HAP-1 (cell line): ENCODE measurements around the gene STK39.

ENCODE experiments used
- DNase-seq, 2 experiments: peaks; one replicate each; pipeline ENCODE4 v3.0.0-alpha.2; 2016 to 2020; ENCODE audit warnings: low spot score in 2 of 2
- H3K27me3 ChIP-seq: fragments of 250-450 bp; sonication (Bioruptor Pico); 2 replicates; pipeline ENCODE4 v1.5.1; 2020; ENCODE audit warnings: low read depth, mild to moderate bottlenecking, moderate library complexity
- H3K36me3 ChIP-seq: fragments of 250-450 bp; sonication (Bioruptor Pico); replicated peaks from 2 replicates; pipeline ENCODE4 v1.5.1; 2020; ENCODE audit warnings: mild to moderate bottlenecking
- H3K4me1 ChIP-seq: fragments of 250-450 bp; sonication (Bioruptor Pico); 2 replicates; pipeline ENCODE4 v1.5.1; 2020; ENCODE audit warnings: mild to moderate bottlenecking
- H3K4me3 ChIP-seq: fragments of 250-450 bp; sonication (Bioruptor Pico); 2 replicates; pipeline ENCODE4 v1.5.1; 2020; ENCODE audit warnings: mild to moderate bottlenecking, moderate library complexity
- H3K9me3 ChIP-seq: fragments of 250-450 bp; sonication (Bioruptor Pico); 2 replicates; pipeline ENCODE4 v1.5.1; 2020; ENCODE audit warnings: mild to moderate bottlenecking, moderate library complexity
- in situ Hi-C: fragments of 300-500 bp; cut with MboI; formaldehyde crosslinking; loops from 3 replicates; pipeline ENCODE4 v1.14.3; 2020; ENCODE audit warnings: low sequenced_read_pairs, inconsistent platforms, mixed read lengths

The STK39 gene

DNA sequence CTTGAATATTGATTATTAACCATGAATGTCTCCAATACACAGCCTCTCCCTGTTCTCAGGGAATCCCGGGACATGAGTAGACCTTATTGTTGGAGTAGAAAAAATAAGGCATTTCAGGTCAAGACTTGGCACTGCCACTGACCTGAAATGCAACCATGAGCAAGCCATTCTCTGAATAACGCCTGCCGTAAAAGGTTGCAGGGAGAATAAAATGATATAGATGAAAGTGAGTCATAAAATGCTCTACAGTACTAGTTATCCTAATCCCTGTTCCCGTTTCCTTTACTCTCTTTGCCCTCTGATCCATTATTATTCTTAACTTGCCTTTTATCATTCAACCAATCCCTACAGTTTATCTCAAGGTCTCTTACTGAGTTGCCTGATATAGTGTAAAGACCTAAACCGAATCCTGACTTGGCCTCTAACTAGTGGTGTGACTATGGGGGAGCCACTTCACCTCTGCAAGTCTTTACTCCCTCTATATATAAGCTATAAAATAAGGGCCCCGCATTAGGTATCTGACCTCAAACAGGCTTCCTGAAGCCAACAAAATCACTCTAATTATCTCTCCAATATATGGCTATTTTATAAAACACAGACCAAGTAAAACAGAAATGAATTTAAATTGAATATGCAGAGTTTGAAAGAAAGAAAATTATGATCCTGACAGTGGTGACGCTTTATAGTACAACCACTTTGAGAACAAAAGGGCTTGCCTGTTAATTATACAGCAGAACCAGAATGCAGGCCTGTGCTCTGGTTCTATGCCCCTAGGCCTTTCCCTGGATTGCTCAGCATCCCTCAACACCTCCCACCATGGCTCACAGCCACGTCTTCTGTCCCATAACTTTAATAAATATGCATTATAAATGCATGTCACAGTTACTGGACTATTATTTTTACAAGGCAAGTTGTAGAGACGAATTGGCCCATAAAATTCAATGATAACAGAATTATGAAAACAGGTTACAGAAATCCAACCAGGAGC, 183.1 kb downstream of the STK39 start:
- no peaks in the 10 kb centered on the region for H3K27me3 ChIP-seq
- H3K36me3 ChIP-seq, result peaks cover 7% of the 10 kb centered on the region; the same call in 1 of the 2 replicates
- H3K9me3 ChIP-seq, result no peaks in the 10 kb centered on the region
- in situ Hi-C loops, result no loop called here
- DNase-seq, result peak; percentile 40 to 42
- H3K4me1 ChIP-seq, result peaks cover 11% of the 10 kb centered on the region
- H3K4me3 ChIP-seq, result no peak overlapping the region

DNA sequence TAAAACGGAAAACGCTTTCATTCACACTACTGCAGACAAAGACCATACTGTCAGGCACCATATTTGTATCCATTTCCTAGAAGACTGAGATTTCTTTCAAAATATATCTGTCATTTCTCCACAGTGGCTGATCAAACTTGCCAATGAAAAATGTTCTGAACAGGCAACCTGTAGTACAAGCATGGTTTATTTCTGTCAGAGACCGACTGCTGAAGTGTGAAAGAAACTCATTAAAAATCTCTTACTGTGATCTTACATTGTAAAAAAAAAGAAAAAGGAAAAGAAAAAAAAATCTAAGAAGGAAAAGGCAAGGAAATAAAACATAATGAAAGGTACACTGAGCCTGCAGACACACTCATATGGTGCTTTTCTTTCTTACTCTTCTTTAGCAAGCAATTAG, 184.5 kb downstream of the STK39 start:
- no peak overlapping the region for H3K4me3 ChIP-seq
- no peaks in the 10 kb centered on the region for H3K9me3 ChIP-seq
- H3K4me1 ChIP-seq, result peaks cover 11% of the 10 kb centered on the region
- no peak for DNase-seq
- H3K27me3 ChIP-seq, result no peaks in the 10 kb centered on the region
- peaks cover 7% of the 10 kb centered on the region; the same call in 1 of the 2 replicates for H3K36me3 ChIP-seq
- in situ Hi-C loops, result no loop called here

DNA sequence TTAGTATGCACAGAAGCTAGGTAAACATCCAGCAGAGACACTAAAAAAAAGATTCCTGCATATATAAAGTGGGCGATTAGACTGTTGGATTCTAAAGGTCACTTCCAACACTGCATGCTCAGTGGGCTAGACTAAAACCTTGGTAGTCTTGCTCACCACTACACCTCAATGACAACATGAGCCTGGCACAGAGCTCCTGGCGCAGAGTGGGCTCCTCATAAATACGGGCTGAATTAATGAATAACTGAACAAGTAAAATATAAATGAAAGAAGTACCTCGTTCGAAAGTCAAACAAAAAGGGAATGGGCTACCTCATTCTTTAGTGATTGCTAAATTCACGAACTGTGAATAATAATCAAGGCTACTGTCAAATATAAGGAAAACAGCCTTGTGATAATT, 185.3 kb downstream of the STK39 start:
- no peak for DNase-seq
- Histone ChIP-seq H3K9me3 (no peaks in the 10 kb centered on the region), H3K4me3 (no peak overlapping the region), H3K36me3 (peaks cover 7% of the 10 kb centered on the region; the same call in 1 of the 2 replicates), H3K27me3 (no peaks in the 10 kb centered on the region), H3K4me1 (peaks cover 11% of the 10 kb centered on the region)
- in situ Hi-C loops, result no loop called here

DNA sequence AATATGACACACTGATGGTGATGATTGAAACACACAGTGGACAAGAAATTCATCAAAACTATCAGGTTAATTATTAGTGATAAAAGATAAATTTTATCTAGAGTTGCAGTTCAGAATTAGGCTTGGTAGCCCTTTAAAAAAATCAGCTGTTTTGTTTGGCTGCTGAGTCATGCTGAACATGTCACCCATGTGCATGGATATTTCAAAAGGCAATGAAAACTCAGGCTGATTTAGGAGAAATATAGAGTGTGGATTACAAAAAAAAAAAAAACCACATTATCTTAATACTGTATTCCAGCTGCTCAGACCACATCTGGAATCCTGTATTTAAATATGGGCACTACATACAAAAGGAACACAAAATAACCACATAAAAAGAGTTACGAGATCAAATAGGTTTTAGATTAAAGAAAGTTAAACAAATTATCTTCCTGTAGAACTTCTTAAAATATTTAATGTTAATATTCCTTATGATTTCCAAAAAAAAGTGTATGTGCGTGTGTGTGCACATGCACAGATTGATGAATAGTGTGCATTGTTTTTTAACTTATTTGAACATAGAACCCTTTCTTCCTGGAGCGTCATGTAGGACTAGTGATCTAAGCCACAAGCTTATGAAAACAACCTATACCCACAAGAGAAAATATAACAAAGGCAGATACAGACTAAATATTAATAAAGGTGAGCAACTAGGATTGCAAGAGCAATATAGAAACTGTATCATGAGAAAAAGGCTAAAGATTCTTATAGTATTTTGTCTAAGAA, 186.2 kb downstream of the STK39 start:
- peaks cover 11% of the 10 kb centered on the region for H3K4me1 ChIP-seq
- H3K27me3 ChIP-seq, result no peaks in the 10 kb centered on the region
- H3K36me3 ChIP-seq, result peaks cover 7% of the 10 kb centered on the region; the same call in 1 of the 2 replicates
- DNase-seq, result no peak
- in situ Hi-C loops, result no loop called here
- no peaks in the 10 kb centered on the region for H3K9me3 ChIP-seq
- no peak overlapping the region for H3K4me3 ChIP-seq

DNA sequence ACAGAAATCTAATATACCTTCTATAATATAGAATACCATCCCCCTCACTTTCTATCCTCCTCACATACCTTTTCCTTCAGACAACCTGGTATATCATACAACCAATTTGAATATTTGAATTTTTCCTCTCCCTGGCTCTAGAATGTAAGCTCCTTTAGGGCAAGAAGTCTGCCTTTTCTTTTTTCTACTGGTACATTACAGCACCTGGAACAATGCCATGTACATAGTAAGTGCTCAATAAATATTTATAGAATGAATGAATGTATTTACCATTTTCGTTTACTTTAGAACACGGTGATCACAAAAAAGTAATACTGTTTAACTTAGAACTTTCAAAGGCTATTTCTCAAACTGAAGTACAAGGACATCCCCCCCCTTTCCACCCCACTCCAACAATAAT, 187.6 kb downstream of the STK39 start:
- Histone ChIP-seq H3K9me3 (no peaks in the 10 kb centered on the region), H3K4me3 (no peak overlapping the region), H3K4me1 (peaks cover 8% of the 10 kb centered on the region), H3K36me3 (peaks cover 7% of the 10 kb centered on the region; the same call in 1 of the 2 replicates), H3K27me3 (no peaks in the 10 kb centered on the region)
- in situ Hi-C loops, result no loop called here
- DNase-seq, result no peak

DNA sequence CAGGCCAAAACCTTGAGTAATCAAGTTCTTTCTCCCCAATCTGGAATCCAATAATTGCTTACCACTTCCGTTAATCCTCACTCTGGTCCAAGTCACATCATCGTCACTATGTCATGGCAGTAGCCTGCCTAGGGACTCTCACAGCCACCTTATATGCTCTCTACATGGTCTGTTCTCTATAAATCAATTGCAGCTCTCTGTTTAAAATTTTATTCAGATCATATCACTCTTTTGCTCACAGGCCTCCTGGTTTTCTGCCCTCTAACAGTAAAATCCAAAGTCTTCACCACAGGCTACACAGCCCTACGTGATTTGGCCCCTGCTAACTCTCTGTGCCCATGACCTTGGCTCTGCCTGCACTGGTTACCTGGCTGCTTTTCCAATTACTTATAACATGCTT, 188.7 kb downstream of the STK39 start:
- no peak for DNase-seq
- peaks cover 7% of the 10 kb centered on the region; the same call in 1 of the 2 replicates for H3K36me3 ChIP-seq

DNA sequence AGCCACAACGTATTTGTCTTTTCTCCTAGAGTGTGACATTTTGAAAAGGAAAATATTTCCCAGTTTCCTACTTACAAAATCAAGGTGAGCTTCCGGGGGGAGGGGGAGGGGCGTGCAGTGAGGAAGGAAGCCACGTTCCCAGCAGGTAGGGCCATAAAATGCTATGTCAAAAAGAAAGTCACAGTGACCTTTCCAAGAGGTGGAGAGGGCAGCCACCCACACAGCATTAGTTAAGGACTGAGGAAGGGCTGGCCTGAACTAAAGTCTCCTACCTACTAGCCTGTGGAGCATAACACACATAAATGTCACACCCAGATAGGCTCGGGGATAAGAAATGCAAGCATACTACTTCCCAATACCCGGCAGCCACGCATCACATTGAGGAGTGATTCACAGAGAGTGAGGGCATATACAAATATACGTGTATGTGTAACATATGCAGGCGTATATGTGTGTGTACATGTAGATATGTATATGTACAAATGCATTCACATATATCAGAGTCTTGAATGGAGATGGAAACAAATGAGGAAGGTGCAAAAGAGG, 191.1 kb downstream of the STK39 start:
- H3K4me3 ChIP-seq, result no peak overlapping the region
- H3K36me3 ChIP-seq, result peaks cover 2% of the 10 kb centered on the region; the same call in 1 of the 2 replicates
- DNase-seq, result no peak
- H3K27me3 ChIP-seq, result no peaks in the 10 kb centered on the region
- H3K9me3 ChIP-seq, result no peaks in the 10 kb centered on the region
- in situ Hi-C loops, result no loop called here
- H3K4me1 ChIP-seq, result no peaks in the 10 kb centered on the region

More for the DNA sequence above, 188.7 kb downstream of the STK39 start:
- in situ Hi-C loops, result no loop called here
- Histone ChIP-seq H3K4me3 (no peak overlapping the region), H3K27me3 (no peaks in the 10 kb centered on the region), H3K9me3 (no peaks in the 10 kb centered on the region), H3K4me1 (no peaks in the 10 kb centered on the region)

DNA sequence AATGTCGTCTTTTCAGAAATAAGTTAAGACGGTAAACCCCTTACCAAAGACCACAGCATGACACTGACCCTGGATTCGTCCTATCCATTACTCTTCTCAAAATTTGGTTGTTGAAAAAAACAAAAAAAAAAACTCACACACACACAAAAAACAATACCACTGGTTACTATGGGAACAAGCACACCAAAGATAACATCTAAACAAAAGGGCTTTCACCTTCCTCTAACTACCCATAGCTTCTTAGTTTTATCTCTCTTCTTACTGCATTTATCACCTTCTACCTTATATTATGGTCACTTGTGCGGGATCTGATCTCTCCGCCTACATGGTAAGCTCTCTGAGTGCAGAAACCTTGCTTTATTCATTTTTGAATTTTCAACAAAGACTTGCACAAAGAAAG, 192.7 kb downstream of the STK39 start:
- no peaks in the 10 kb centered on the region for H3K9me3 ChIP-seq
- no peaks in the 10 kb centered on the region; the same call in 1 of the 2 replicates for H3K36me3 ChIP-seq
- no peak overlapping the region for H3K4me3 ChIP-seq
- in situ Hi-C loops, result no loop called here
- H3K4me1 ChIP-seq, result no peaks in the 10 kb centered on the region
- DNase-seq, result no peak
- H3K27me3 ChIP-seq, result no peaks in the 10 kb centered on the region

DNA sequence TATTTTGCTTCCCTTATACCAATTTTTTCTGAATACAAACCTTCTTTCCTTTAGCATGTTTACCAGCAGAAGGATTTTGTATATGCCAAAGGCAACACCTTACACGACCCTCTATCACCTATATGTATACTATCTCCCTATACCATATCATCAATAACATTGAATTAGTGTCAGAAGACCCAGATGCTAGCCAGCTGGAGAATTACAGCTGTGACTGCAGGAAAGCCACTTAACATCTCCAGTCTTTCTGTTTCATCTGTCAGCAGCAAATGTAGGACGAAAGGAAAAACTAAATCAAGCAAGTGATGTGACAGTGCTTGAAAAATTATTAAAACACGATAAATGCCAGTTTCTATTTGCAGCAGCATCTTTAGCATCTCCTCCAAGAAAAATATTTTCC, 193.7 kb downstream of the STK39 start:
- H3K4me1 ChIP-seq, result no peaks in the 10 kb centered on the region
- in situ Hi-C loops, result no loop called here
- H3K9me3 ChIP-seq, result no peaks in the 10 kb centered on the region
- no peak for DNase-seq
- no peaks in the 10 kb centered on the region for H3K27me3 ChIP-seq
- no peak overlapping the region for H3K4me3 ChIP-seq
- H3K36me3 ChIP-seq, result no peaks in the 10 kb centered on the region

DNA sequence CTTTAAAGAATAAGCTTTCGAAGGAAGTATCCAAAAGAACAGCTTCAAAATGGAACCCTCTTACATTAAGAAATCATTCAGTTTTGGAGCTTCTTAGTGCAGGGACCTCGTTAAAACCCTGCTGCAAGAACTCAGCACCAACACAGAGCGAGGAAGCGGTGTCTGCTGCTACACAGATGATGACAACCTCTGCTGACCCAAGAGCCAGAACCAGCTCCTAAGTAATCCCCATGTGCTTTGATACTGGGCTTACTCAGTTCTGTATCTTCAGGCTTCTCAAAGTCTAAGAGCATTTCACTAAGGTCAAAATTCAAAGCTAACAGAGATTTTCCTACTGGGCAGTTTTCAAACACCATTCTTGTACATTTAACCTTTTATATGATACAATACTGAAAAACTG, 194.6 kb downstream of the STK39 start:
- in situ Hi-C loops, result no loop called here
- no peak overlapping the region for H3K4me3 ChIP-seq
- H3K36me3 ChIP-seq, result no peaks in the 10 kb centered on the region
- H3K9me3 ChIP-seq, result no peaks in the 10 kb centered on the region
- DNase-seq, result no peak
- H3K27me3 ChIP-seq, result no peaks in the 10 kb centered on the region
- no peaks in the 10 kb centered on the region for H3K4me1 ChIP-seq

DNA sequence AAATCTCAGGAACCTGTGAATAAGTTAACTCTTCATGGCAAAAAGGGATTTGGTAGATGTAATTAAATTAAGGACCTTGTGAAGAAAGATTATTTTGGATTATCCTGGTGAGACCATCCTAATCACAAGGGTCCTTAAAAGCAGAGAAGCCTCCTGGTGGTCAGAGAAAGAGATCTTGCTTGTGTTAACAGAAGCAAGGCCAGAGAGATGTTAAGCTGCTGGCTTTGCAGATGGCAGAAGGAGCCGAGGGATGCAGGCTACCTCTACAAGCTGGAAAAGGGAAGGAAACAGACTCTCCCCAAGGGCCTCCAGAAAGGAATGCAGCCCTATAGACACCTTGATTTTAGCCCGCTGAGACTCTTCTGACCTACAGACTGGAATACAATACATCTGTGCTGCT, 197.0 kb downstream of the STK39 start:
- DNase-seq, result no peak
- Histone ChIP-seq H3K9me3 (no peaks in the 10 kb centered on the region), H3K36me3 (no peaks in the 10 kb centered on the region), H3K4me3 (no peak overlapping the region), H3K27me3 (no peaks in the 10 kb centered on the region), H3K4me1 (no peaks in the 10 kb centered on the region)
- in situ Hi-C loops, result no loop called here

DNA sequence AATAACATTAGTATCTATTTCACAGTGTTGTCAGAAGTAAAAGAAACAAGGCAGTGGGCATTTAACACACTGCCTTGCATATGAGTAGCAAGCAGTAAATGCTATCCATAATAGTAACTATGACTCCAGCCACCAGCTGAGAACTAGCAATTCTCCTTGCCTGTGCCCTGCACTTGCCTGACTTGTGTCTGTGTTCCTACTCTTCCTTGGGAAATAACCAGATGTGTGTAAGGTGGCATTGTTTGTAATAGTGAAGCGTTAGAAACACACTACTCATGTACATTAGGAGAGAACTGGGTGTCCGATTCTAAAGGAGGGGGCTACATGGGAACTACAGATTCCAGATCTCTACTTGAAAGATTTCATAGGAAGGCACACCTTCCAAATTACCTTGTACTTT, 197.8 kb downstream of the STK39 start:
- Histone ChIP-seq H3K9me3 (no peaks in the 10 kb centered on the region), H3K4me1 (no peaks in the 10 kb centered on the region), H3K27me3 (no peaks in the 10 kb centered on the region), H3K4me3 (no peak overlapping the region), H3K36me3 (no peaks in the 10 kb centered on the region)
- DNase-seq, result no peak
- in situ Hi-C loops, result no loop called here

DNA sequence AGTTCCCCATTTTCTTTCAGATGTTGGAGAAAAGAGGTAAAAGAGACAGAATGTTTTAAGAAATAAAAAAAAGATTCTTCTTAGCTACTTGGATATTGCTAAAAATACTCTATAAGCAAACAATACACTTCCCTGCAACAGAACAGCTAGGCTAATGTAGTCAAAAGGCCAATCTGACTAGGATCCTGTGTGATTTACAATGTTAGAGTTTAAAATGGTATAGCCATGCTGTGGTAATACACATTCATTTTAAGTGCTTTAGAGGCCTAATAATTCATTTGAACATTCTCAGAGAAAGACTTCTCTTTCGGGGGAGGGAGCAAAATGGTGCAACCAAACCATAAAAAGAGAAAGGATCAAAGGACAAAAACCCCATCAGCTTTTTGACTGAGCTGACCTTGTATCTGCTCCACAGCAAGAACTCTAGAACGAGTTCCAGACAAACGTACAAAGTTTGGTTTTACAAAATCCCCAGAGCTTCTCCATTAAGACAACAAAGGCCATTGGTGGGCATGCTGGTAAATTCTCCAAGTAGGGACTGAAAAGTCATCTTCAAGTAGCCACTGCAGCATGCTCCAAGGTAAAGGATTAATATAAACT, 200.2 kb downstream of the STK39 start:
- no peaks in the 10 kb centered on the region for H3K36me3 ChIP-seq

More for the DNA sequence above, 200.2 kb downstream of the STK39 start:
- no peaks in the 10 kb centered on the region for H3K4me1 ChIP-seq
- no peak for DNase-seq
- no peaks in the 10 kb centered on the region for H3K9me3 ChIP-seq
- H3K27me3 ChIP-seq, result no peaks in the 10 kb centered on the region
- in situ Hi-C loops, result no loop called here
- no peak overlapping the region for H3K4me3 ChIP-seq
